NCI-H748 treated with DMSO at 0.1 percent for 48 hours (cell line): ENCODE results near the gene TRIM47.
A peak's percentile ranks its signal among the peaks of the same experiment; 100 is the strongest.
"Not testable (repeated sequence)": the region's sequence is repeated elsewhere in the genome, so short reads cannot be mapped to it uniquely, and the experiment has no call there.

ENCODE experiments used
- DNase-seq: peaks from one replicate; lab custom pipeline; 2025; lab: John Stamatoyannopoulos, UW

TRIM47 gene

DNA sequence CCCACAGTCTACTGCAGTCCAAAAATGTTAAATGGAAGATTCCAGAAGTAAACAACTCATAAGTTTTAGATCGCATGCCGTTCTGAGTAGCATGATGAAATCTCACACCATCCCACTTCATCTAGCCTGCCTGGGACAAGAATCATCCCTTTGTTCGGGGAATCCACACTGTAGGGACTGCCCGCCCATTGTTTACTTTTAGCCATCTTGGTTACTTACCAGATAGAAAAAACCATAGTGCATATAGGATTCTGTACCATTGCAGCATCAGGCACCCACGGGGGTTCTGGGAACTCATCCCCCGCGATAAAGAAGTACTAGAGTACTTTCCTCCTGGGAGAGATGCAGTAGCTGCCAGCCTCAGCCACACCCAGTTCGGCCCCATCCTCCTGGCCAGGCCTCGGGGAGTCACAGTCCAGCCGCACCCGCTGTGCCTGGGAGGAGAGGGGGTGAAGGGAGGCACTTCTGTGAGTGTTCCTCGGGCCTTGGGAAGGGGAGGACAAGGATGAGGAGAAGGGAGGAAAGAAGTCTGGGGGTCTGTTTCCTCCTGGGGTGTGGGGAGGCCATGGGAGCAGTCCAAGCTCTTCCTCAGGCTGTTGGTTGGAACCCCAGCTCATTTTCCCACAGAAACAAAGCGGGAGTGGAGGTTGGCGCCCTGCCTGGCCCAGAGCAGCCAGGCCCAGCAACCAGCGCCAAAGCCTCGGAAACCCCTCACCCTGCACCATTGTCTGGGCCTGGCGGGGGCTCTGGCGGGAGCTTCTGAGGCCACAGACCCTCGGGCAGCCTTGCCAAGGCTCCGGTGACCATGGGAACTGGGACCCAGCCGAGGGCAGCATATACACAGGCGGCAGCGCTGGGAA is 8.9 kb downstream of the TRIM47 start:
- DNase-seq = no peak

DNA sequence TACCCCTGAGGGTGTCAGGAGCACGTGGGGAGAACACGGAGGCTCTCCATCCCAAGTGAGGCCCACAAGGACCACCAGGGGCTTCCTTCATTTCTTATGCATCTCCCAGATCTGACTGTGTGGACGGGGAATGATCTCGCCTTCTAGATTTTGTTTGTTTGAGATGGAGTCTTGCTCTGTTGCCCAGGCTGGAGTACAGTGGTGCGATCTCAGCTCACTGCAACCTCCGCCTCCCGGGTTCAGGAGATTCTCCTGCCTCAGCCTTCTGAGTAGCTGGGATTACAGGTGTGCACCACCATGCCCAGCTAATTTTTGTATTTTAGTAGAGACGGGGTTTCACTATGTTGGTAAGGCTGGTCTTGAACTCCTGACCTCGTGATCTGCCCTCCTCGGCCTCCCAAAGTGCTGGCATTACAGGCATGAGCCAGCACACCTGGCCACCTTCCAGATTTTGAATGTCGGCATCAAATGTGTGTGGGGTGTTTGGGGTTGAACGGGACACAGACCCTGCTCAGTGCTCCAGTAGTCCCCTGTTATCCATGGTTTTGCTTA is 9.6 kb downstream of the TRIM47 start:
- not testable (repeated sequence) for DNase-seq

DNA sequence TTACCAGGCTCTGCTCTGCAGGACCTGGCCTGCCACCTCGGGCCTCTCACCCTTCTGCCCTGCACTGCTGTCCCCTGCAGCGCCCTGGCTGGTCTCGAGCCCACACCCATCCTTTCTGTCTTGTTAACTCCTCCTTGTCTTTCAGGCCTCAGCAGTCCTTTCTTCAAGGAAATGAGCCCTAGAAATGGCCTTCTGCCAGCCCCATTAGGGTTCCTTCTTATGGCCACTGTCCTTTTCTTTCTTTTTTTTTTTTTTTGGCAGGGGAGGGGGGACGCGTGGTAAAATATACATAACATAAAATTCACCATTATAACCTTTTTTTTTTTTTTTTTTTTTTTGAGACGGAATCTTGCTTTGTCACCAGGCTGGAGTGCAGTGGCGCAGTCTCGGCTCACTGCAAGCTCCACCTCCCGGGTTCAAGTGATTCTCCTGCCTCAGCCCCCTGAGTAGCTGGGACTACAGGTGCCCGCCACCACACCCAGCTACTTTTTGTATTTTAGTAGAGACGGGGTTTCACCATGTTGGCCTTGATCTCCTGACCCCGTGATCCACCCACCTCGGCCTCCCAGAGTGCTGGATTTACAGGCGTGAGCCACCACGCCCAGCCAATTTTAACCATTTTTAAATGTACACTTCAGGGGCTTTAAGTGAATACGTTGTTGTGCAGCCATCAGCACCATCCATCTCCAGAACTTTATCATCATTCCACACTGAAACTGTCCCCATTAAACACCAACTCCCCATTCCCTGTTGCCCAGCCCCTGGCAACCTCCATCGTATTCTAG is 12.8 kb downstream of the TRIM47 start:
- not testable (repeated sequence) for DNase-seq

DNA sequence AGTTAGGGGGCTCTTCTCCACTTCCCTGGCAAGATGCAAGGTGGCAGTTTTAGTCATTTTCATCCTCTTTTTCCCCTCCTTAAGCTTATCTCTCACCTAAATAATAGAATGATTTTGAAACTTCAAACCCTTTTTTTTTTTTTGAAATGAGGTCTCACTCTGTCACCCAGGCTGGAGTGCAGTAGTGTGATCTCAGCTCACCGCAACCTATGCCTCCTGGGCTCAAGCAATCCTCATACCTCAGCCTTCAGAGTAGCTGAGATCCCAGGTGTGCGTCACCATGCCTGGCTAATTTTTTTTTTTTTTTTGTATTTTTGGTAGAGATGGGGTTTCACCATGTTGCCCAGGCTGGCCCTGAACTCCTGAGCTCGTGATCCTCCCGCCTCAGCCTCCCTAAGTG is 13.5 kb downstream of the TRIM47 start:
- not testable (repeated sequence) for DNase-seq

DNA sequence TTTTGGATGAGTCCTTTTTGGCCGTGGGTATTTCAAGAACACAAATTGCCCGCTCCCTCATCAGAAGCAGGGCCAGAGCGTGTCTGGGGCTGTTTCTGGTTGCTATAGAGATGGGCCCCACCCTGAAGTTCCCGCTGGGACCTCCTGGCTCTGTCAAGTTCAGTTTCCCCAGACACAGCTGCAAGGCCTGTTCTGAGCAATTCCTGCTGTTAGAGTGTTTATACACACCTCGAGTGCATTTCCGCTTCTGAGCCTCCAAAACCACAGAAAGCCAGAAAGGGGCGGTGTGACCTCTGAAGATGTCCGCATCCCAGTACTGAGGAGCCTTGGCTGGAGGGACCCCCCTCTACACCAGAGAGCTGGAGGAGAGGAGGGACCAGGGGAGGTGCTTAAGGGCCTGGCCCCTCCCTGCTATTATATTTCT is 13.9 kb downstream of the TRIM47 start:
- no peak for DNase-seq

DNA sequence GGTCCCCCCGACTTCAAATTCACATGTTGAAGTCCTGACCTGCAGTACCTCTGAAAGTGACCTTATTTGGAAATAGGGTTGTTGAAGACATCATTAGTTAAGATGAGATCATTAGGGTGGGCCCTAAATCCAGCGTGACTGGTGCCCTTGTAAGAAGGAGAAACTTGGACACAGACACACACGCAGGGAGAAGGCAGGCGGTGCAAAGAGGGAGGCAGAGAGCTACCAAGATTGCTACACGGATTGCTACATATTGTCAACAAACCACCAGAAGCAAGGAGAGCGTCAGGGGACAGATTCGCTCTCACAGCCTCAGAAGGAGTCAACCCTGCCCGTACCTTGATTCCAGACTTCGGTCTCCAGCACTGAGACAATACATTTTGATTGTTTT is 16.5 kb downstream of the TRIM47 start:
- DNase-seq = no peak

DNA sequence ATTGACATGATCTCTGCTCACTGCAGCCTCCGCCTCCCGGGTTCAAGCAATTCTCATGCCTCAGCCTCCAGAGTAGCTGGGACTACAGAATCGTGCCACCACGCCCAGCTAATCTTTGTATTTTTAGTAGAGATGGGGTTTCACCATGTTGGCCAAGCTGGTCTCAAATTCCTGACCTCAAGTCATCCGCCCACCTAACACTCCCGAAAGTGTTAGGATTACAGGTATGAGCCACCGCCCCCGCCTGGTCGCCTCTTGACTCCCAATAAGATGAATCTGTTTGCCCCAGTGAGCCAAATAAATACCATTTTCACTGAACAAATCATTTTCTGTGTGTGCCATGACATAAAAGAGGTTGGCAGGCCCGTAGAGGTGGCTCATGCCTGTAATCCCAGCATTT is 19.0 kb downstream of the TRIM47 start:
- DNase-seq = not testable (repeated sequence)

DNA sequence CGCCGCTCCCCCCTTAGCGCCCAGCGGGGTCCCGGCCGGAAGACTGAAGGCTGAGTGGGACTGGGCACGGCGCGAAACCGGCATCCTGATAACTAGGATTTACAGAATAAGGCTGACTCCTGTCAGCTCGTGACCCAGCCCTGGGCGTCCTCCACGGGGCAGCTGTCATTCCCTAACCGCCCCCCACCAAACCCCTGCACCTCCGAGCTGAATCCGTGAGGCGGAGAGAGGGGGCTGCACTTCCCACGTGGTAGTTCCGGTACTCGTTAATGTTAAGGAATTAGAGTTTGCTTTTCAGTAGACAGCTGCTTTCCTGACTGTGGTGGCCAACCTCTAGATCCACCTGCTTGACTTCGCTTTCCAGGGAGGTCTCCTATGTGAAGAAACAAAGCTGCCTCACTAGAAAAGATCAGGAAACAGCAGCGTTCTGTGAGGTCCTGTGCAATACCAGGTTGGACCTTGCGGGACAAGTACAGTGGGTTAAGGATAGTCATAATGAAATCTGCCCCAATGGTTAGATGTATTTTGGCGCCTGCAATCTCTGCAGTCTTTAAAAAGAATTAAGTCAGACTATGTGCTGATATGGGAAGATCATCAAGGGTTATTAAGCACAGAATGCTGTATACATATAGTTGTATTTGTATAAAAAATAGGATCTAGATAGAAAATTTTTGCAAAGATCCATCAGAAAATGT is 22.2 kb downstream of the TRIM47 start:
- DNase-seq = no peak

DNA sequence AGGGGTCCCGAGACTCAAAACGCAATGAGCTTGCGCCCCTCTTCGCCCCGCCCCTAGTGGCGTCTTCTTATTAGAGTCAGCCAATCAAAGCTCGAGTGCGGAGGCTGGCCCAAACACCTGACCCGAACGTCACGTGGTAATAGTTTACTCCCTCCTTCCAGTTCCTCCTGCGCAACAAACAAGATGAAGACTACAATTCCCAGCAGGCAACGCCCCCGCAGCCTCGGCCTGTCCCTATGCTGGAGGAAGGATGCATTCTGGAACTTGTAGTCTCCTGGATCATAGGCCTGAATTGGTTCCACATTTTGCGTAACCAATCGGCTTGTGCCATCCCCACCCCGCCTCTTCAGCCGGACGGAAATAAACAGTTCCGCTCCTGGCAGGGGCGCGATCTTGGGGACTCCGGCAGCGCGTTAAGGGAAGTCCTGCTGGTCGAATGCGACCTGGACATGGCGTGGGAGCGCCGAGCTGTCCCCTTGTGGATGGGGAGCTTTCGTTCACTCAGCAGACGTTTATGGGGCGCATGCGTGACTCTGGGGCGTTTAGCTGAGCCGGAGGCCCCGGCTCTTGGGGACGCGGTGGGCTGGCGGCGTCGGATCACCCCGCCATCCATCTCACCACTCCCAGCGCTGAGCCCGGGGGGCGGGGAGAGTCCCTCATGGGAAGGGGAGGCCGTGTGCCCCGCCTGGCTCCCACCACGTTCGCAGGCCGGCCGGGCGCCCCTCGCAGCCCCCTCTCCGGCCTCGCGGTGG is 22.9 kb downstream of the TRIM47 start, which contains the start of gene WBP2:
Gene WBP2 (minus strand): TSS at position 26 of the 752 bp plus-strand sequence. CDS start 38 bp downstream, outside the sequence.
- peak; percentile 97 for DNase-seq

DNA sequence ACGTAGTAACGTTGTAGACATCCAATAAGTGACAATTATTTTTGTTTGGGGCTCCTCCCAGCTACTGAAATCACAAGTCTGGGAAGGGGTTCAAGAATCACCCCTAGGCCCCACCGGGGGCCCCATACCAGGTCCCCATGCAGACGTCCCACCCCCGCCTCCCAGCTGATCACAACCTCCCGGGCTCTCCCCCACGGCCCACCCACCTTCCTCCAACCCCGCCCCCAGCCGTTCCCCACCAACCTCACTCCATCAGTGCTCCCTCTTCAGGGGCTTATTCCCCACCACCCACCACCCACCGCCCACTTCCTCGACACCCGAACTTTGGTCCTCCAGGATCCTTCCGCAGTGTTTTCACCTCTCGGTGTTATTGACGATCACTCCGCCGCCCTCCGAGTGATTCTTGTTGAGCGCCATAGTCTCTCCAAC is 23.5 kb downstream of the TRIM47 start:
- no peak for DNase-seq

DNA sequence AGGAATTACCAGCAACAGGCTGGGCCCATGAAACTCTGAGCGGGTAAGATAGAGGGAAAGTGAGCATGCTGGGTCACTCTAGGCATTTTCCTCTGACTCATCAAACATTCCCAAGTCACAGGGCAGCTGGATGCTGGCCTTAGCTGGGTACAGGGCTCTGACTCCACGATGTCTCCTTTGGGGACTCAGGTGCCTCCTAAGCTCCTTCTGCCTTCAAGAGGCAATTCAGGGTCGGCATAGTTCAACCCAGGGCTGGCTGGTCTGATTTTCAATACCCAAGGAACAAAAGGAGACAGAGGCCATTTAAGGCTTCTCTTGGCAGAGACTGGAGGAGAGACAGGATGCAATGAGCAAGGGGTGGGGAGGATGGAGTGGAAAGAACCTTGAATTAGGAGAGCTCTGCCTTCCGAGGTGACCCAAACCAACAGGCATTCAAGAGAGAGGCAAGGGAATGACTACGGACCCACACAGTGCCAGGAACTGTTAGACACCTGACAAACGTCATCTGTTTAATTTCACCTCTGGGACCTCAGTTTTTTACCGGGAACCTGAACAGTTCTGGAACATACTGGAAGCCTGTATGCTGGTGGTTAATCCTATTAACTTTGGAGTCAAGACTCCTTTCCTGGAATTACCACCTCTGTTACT is 24.2 kb downstream of the TRIM47 start:
- no peak for DNase-seq

DNA sequence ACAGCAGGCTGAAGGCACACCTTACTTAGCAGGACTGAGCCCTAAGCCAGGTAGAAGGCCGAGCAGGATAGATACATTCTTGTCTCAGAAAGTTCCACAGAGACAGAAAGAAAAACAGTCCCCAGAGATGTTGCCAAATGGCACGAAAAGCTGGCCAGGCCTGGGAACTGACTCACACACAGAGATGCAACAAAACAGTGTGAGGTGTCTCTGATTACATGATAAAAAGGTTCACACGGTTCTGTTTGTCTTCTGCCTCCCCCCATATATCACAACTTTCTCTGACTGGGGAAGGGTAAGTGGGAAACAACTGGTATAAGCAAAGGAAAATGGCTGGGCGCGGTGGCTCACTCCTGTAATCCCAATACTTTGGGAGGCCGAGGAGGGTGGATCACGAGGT is 24.9 kb downstream of the TRIM47 start:
- DNase-seq = no peak

DNA sequence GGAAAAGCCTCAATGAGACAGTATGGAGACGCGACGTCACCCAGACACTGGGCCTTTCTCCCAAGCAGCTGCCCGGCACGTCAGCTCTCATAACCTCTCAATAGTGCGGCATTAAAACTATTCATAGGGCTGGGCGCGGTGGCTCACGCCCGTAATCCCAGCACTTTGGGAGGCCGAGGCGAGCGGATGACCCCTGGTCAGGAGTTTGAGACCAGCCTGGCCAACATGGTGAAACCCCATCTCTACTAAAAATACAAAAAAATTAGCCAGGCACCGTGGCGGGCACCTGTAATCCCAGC is 26.7 kb downstream of the TRIM47 start:
- not testable (repeated sequence) for DNase-seq

DNA sequence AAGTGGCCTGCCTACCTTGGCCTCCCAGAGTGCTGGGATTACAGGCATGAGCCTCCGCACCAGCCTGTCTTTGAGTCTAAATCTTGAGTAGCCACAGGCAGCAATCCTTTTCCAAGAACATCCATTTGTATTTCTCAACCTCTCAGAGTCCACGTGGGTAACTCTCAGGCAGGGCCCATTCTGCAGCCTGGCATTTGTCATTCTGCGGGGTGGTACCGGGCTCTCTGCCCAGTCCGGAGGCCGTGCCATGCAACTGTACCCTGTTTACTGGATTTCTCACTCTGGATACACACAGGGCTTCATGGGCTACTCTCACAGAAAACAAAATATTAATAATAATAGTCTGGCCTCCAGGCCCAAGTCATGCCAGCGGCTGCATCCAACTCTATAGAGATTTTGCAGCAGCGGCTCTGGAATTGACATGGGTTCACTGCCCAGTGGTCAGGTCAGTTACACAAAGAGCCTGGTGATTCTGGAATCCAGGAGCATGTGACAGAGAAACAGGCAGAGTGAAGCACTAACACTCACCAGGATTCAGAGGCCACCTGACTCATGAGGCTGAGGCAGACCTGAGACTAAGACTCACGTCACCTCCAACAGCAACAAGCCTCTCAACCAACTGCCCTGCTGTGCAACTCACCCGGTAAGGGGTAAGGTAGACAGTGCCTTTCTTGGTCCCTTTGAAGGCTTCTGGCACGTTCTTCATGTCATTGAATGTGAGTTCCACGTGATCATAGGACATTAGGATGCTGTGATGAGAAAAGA is 27.3 kb downstream of the TRIM47 start:
- DNase-seq = no peak

DNA sequence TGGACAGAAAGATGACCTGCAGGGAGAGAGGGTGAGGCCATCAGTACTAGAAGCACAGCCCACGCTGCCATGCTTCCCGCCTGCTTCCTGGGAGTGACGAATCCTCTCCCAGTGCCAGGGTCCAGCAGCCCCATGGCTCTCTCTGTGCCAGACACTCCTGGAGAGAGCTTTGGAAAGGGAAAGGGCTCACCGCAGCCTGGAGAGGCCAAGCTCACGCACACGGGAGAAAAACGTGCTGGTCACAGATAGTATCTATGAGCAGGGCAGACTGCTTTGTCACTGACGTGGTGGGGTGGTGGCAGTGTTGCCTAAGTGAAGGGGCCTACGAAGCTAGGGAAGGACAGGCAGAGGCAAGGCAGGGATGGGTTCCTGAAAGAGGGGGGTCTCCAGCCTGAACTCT is 28.7 kb downstream of the TRIM47 start:
- DNase-seq = no peak

DNA sequence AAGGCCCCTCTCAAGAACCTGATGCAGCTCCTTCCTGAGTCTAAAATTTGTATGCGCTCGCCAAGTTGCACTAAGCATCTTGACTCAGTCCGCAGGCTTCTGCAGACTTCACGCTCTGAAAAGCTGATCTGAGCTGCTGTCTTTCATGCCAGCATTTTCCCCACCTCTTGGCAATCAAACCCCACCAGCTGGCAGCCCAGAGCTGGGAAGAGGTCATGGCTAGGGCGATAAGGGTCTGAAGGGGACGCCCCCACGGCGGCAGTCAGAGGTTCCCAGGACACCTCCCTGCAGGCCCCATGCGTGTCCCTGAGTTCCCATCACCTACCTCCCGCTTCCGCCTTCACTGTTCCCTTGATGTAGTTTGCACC is 29.1 kb downstream of the TRIM47 start:
- DNase-seq = no peak

DNA sequence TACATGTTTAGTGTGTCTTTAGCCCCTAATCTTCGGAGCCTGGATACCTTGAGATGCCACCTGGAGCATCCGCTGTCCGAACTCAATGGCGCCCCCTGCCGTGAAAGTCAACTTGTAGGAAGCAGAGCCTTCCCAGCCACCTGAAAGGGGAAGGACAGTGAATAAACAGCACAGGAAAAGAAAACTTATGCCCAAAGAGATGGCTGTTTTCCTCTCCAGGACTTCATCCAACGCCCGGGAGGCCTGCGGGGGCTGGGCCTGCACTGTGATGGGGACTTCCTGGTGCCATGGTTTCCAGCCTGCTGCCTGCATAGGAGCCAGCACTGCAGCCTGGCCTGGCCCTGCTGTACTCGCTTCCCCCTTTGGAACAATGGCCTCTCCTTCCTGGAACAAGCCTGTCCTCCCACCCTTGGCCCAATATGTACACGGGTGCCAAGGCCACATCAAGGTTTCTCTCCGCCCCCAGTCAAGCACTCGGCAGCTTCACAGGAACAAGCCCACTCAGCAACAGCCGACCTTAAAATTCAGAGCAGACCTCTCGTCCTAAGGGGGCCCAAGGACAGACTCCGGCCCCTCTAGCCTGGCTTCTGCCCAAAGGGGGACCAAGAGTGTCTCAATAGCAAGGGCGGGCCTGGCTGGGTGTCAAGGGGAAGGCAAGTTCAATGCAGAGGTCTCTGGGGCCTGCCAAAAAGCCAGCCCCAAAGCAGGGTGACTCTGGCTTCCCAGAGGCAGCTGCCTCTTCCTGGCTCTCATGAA is 29.7 kb downstream of the TRIM47 start:
- DNase-seq = peak; percentile 30

DNA sequence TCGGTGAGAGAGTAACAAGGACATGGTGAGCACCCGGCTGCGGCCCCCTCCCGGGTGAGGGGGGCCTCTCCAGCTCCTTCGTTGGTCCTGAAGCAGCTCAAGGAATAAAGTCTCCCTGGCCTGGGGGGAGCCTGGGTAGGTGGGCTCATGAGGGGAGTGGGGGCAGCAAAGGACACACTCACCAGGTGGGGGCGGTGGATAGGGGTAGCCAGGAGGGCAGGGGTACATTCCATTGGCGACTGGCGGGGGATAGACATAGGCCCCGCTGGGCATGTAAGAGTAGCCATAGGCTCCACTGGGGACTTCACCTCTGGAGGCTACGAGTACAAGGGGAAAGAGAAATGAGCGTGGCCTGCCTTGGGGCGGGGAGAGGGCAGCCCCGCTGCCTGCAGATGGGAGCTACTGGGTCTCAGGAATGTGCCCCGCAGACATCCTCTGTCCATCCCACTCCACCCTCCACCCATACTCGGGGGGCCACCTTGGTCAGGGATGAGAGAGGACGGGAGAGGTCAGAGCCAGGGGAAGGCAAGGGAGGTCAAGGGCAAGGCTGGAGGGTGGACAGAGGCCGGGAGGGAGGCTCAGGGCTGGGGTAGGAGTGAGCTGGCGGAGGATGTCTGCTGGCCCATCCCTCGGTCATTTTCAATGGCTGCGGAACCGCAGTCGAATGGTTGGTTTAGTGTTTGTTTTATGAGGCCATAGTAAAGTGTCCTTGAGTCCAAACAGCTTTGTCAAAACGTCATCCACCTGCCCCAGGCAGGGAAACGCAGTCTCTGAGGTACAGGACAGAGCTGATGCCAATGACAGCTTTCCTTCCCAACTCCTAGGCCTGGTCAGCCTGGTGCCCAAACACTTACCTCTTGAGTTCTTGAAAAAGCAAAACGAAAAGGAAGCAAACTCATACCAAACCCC is 30.5 kb downstream of the TRIM47 start:
- no peak for DNase-seq
